H9 (cell line): ENCODE results near the gene ESRRA. TPM values are rescaled to one million over a fixed set of nuclear protein-coding genes. Genes with fewer than 3 reads are reported as not detected.

Experiments used
- DNase-seq: peaks from one replicate; pipeline ENCODE4 v3.0.0-alpha.2; 2017
- H2AFZ ChIP-seq: one replicate; pipeline ENCODE4 v1.6.1; 2013; ENCODE audit warnings: mild to moderate bottlenecking, low read length, control low read depth, moderate library complexity
- H2AK5ac ChIP-seq: 2 replicates; pipeline ENCODE4 v1.6.1; 2013; ENCODE audit warnings: low read length, control low read depth, mixed read lengths; ENCODE audit not compliant: insufficient read length
- H2BK120ac ChIP-seq: one replicate; pipeline ENCODE4 v1.6.1; 2013; ENCODE audit warnings: low read depth, mild to moderate bottlenecking, low read length, control low read depth, inconsistent platforms; ENCODE audit not compliant: poor library complexity, severe bottlenecking
- H2BK12ac ChIP-seq: 2 replicates; pipeline ENCODE4 v1.6.1; 2013; ENCODE audit warnings: low read length, control low read depth, mixed read lengths, low read depth; ENCODE audit not compliant: insufficient read length
- H2BK15ac ChIP-seq: 2 replicates; pipeline ENCODE4 v1.6.1; 2013; ENCODE audit warnings: low read depth, low read length, control low read depth
- H2BK20ac ChIP-seq: one replicate; pipeline ENCODE4 v1.6.1; 2013; ENCODE audit warnings: low read depth, mild to moderate bottlenecking, low read length, control low read depth, inconsistent platforms; ENCODE audit not compliant: poor library complexity, severe bottlenecking
- H2BK5ac ChIP-seq: 2 replicates; pipeline ENCODE4 v1.6.1; 2013; ENCODE audit warnings: low read length, control low read depth, mixed read lengths; ENCODE audit not compliant: insufficient read length
- H3K14ac ChIP-seq: 2 replicates; pipeline ENCODE4 v1.6.1; 2013; ENCODE audit warnings: low read length, control low read depth; ENCODE audit not compliant: insufficient read depth
- H3K18ac ChIP-seq: 2 replicates; pipeline ENCODE4 v1.6.1; 2013; ENCODE audit warnings: low read depth, mild to moderate bottlenecking, mixed read lengths, low read length, control low read depth; ENCODE audit not compliant: insufficient read length
- H3K23ac ChIP-seq: 2 replicates; pipeline ENCODE4 v1.6.1; 2013; ENCODE audit warnings: low read length, control low read depth, mixed read lengths, low read depth; ENCODE audit not compliant: insufficient read length
- H3K23me2 ChIP-seq: 2 replicates; pipeline ENCODE4 v1.6.1; 2013; ENCODE audit warnings: low read depth, mild to moderate bottlenecking, mixed read lengths, low read length, control low read depth; ENCODE audit not compliant: insufficient read length, poor library complexity, severe bottlenecking
- H3K27ac ChIP-seq: 2 replicates; pipeline ENCODE4 v1.5.1; 2013; ENCODE audit warnings: low read length, control low read depth, mixed read lengths, low read depth; ENCODE audit not compliant: insufficient read length
- H3K27me3 ChIP-seq: 2 replicates; pipeline ENCODE4 v1.6.1; 2013; ENCODE audit warnings: low read length, control low read depth, inconsistent platforms; ENCODE audit not compliant: insufficient read depth
- H3K4ac ChIP-seq: 2 replicates; pipeline ENCODE4 v1.6.1; 2013; ENCODE audit warnings: low read depth, mild to moderate bottlenecking, control low read depth, inconsistent platforms, low read length, moderate library complexity
- H3K4me1 ChIP-seq: 2 replicates; pipeline ENCODE4 v1.6.1; 2013; ENCODE audit warnings: low read length, control low read depth, inconsistent platforms; ENCODE audit not compliant: insufficient read depth
- H3K4me2 ChIP-seq: 2 replicates; pipeline ENCODE4 v1.6.1; 2013; ENCODE audit warnings: low read length, control low read depth, mixed read lengths; ENCODE audit not compliant: insufficient read length, insufficient read depth
- H3K56ac ChIP-seq: 2 replicates; pipeline ENCODE4 v1.6.1; 2013; ENCODE audit warnings: low read depth, mild to moderate bottlenecking, mixed read lengths, low read length, control low read depth; ENCODE audit not compliant: insufficient read length
- H3K79me1 ChIP-seq: 2 replicates; pipeline ENCODE4 v1.6.1; 2013; ENCODE audit warnings: low read depth, mild to moderate bottlenecking, moderate library complexity, low read length, control low read depth, inconsistent platforms; ENCODE audit not compliant: insufficient read depth, poor library complexity, severe bottlenecking
- H3K79me2 ChIP-seq: 2 replicates; pipeline ENCODE4 v1.6.1; 2013; ENCODE audit warnings: low read length, control low read depth, inconsistent platforms; ENCODE audit not compliant: insufficient read depth
- H3K9ac ChIP-seq: 2 replicates; pipeline ENCODE4 v1.6.1; 2013; ENCODE audit warnings: low read length, control low read depth, mixed read lengths; ENCODE audit not compliant: insufficient read length; ENCODE audit errors: extremely low read depth
- H3K9me3 ChIP-seq: one replicate; pipeline ENCODE4 v1.6.1; 2013; ENCODE audit warnings: low read depth, low read length, inconsistent platforms; ENCODE audit not compliant: control insufficient read depth
- H3T11ph ChIP-seq: one replicate; pipeline ENCODE4 v1.6.1; 2013; ENCODE audit warnings: mild to moderate bottlenecking, low read length, control low read depth, inconsistent platforms
- H4K20me1 ChIP-seq: one replicate; pipeline ENCODE4 v1.6.1; 2013; ENCODE audit not compliant: control insufficient read depth, insufficient read length, insufficient read depth
- H4K5ac ChIP-seq: 2 replicates; pipeline ENCODE4 v1.6.1; 2013; ENCODE audit warnings: low read depth, mild to moderate bottlenecking, mixed read lengths, low read length, control low read depth; ENCODE audit not compliant: insufficient read length
- H4K8ac ChIP-seq: replicated peaks from 2 replicates; pipeline ENCODE4 v1.6.1; 2013; ENCODE audit warnings: low read length, control low read depth, mixed read lengths, low read depth; ENCODE audit not compliant: insufficient read length
- H4K91ac ChIP-seq: 2 replicates; pipeline ENCODE4 v1.6.1; 2013; ENCODE audit warnings: low read depth, mild to moderate bottlenecking, moderate library complexity, mixed read lengths, low read length, control low read depth; ENCODE audit not compliant: insufficient read length
- H3K27ac Mint-ChIP-seq, 3 experiments: 2 replicates in 2 of 3; 3 replicates in 1 of 3; pipeline ENCODE4 v1.8.0; 2020 to 2021; ENCODE audit warnings: mixed read lengths in 3 of 3, mild to moderate bottlenecking in 1 of 3, moderate library complexity in 1 of 3
- H3K27me3 Mint-ChIP-seq: 2 replicates; pipeline ENCODE4 v1.8.0; 2021; ENCODE audit warnings: low read depth, mild to moderate bottlenecking, moderate library complexity, mixed read lengths
- H3K36me3 Mint-ChIP-seq, 3 experiments: 2 replicates in 2 of 3; 3 replicates in 1 of 3; pipeline ENCODE4 v1.8.0; 2020 to 2021; ENCODE audit warnings: low read depth in 3 of 3, mixed read lengths in 3 of 3; ENCODE audit not compliant: insufficient read depth in 1 of 3
- H3K4me1 Mint-ChIP-seq, 2 experiments: 2 replicates each; pipeline ENCODE4 v1.8.0; 2020; ENCODE audit warnings: mixed read lengths in 2 of 2
- H3K4me3 Mint-ChIP-seq, 2 experiments: 2 replicates in 1 of 2; 3 replicates in 1 of 2; pipeline ENCODE4 v1.8.0; 2020 to 2021; ENCODE audit warnings: mild to moderate bottlenecking in 2 of 2, mixed read lengths in 2 of 2, moderate library complexity in 1 of 2
- H3K9me3 Mint-ChIP-seq, 2 experiments: 2 replicates in 1 of 2; 3 replicates in 1 of 2; pipeline ENCODE4 v1.8.0; 2020; ENCODE audit warnings: mild to moderate bottlenecking in 2 of 2, mixed read lengths in 2 of 2, moderate library complexity in 1 of 2
- CTCF ChIP-seq: fragments of 200-600 bp; sonication (generic); conservative IDR thresholded peaks from 3 replicates; pipeline ENCODE4 v1.8.0; 2021; ENCODE audit warnings: antibody characterized with exemption, mild to moderate bottlenecking
- whole genome bisulfite sequencing: extraction: QIAGEN DNeasy Blood & Tissue Kit; methylation state at CpG from one replicate; pipeline ENCODE4 v1.1.7; 2013; ENCODE audit warnings: missing lambda C conversion rate, low lambda C conversion rate, mixed read lengths; ENCODE audit not compliant: insufficient read length; ENCODE audit errors: extremely low coverage; 5-methylcytosine and 5-hydroxymethylcytosine counted together
- total RNA-seq: library from RNA; stranded (reverse); gene quantifications from 2 replicates; pipeline ENCODE4 v1.2.1, GENCODE V29; 2021

Gene ESRRA
- total RNA-seq, 1 experiment from 2014 or later: 42.3 TPM

GRCh38 chr11:64317961-64318765, 12.8 kb downstream of the ESRRA start, which contains the start of gene PRDX5:
TSS of gene PRDX5 (plus strand) at chr11:64318121. CDS start at chr11:64318216, 95 bp downstream.
- DNase-seq: peak; percentile 94
- Histone ChIP-seq H3K27me3 (no peaks in the 10 kb centered on the region), H3K18ac (peak within 1 kb of the TSS; percentile 76), H3K9me3 (no peaks in the 10 kb centered on the region), H3K79me2 (0 out of 2 replicates have a peak, but pooled peaks cover under 1% of the 10 kb centered on the region), H3T11ph (no peak within 1 kb of the TSS), H2BK5ac (no peak within 1 kb of the TSS), H4K5ac (no peak within 1 kb of the TSS), H3K27ac (peak within 1 kb of the TSS; percentile 79), H4K91ac (no peak within 1 kb of the TSS), H3K23me2 (peaks cover 3% of the 10 kb centered on the region), H3K79me1 (no peaks in the 10 kb centered on the region), H3K14ac (peak within 1 kb of the TSS; percentile 77), H3K56ac (no peak within 1 kb of the TSS), H3K4me2 (peak within 1 kb of the TSS; percentile 65), H4K8ac (no peak within 1 kb of the TSS), H2BK120ac (no peak within 1 kb of the TSS), H2BK20ac (no peak within 1 kb of the TSS), H3K4ac (no peak within 1 kb of the TSS), H2AFZ (peak within 1 kb of the TSS; percentile 43), H2AK5ac (no peak within 1 kb of the TSS), H2BK15ac (no peak within 1 kb of the TSS), H3K4me1 (no peaks in the 10 kb centered on the region), H2BK12ac (no peak within 1 kb of the TSS), H4K20me1 (peaks cover 2% of the 10 kb centered on the region), H3K23ac (no peak within 1 kb of the TSS), H3K9ac (peak within 1 kb of the TSS; percentile 73)
- no peaks in the 10 kb centered on the region for H3K27me3 Mint-ChIP-seq
- no peaks in the 10 kb centered on the region for H3K9me3 Mint-ChIP-seq
- WGBS: no CpG with 5 or more reads among the region's 61 CpGs
- peaks cover 17 to 18% of the 10 kb centered on the region in 2 experiments for H3K4me1 Mint-ChIP-seq
- peak; percentile 32; the same call in 2 of the 3 replicates for TF ChIP-seq CTCF
- peak within 1 kb of the TSS; percentile 90 to 93 for H3K4me3 Mint-ChIP-seq
- peaks cover 25 to 45% (median 43%) of the 10 kb centered on the region in 3 experiments; a peak in 6 of 7 replicates for H3K36me3 Mint-ChIP-seq
- peak within 1 kb of the TSS; percentile 99 to 100 (median 99) for H3K27ac Mint-ChIP-seq
